Stimulated activated memory B cell treated with anti-CD40 and anti-IgM and Interleukin-4, amounts not matched to agents 10 μg/mL and 1 μg/mL and 100 μg/mL, for 72 hours (primary cell): ENCODE results near the gene TLK1.
"Not testable (repeated sequence)": the region's sequence is repeated elsewhere in the genome, so short reads cannot be mapped to it uniquely, and the experiment has no call there.

Experiments used
- ATAC-seq: fragments of 150-1000 bp; cut with Tn5 transposase; 2 replicates; pipeline ENCODE4 v1.10.0; 2021
- H3K27ac Mint-ChIP-seq: one replicate; pipeline ENCODE4 v1.8.0; 2022; ENCODE audit warnings: mild to moderate bottlenecking, mixed read lengths
- H3K27me3 Mint-ChIP-seq: one replicate; pipeline ENCODE4 v1.8.0; 2022; ENCODE audit warnings: mixed read lengths
- H3K36me3 Mint-ChIP-seq: one replicate; pipeline ENCODE4 v1.8.0; 2022; ENCODE audit warnings: mixed read lengths
- H3K4me1 Mint-ChIP-seq: one replicate; pipeline ENCODE4 v1.8.0; 2022; ENCODE audit warnings: mixed read lengths
- H3K4me3 Mint-ChIP-seq: one replicate; pipeline ENCODE4 v1.8.0; 2022; ENCODE audit warnings: mild to moderate bottlenecking, moderate library complexity, mixed read lengths
- H3K9me3 Mint-ChIP-seq: one replicate; pipeline ENCODE4 v1.8.0; 2022; ENCODE audit warnings: mixed read lengths

Gene TLK1

DNA sequence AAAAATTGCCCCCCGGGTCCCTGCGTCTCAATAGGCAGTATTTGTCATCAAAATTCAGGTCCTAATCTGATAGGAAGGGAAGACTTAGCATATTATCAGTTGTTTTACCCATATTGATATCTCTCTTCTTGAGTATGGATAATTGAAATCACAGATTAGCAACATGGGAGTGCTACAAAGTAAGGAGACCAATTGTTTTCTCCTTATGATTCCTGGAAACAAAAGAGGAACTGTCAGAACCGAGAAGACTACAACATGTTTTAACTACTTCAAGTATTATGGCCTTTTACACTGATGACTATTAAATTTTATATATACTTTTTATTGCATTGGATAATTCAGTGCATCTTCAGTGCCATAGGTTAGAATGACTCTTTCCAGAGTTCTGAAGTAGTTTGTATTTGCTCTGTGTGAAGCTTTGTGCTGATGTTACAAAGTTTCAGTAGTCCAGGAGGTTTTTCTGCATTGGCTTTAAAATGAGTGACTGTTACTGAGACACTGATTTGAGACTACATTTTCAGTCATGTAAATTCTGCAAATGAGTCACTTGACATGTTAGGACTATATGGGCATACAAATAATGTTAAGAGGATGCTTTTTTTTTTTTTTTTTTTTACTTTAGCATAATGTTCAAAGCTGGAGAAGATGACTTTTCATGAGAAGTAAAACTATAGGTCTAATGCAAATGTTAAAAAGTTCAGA is 19.7 kb upstream of the TLK1 start:
- ATAC-seq: no peak
- H3K9me3 Mint-ChIP-seq: no peaks in the 10 kb centered on the region
- H3K27me3 Mint-ChIP-seq: no peaks in the 10 kb centered on the region
- no peaks in the 10 kb centered on the region for H3K36me3 Mint-ChIP-seq
- peaks cover 33% of the 10 kb centered on the region for H3K4me1 Mint-ChIP-seq
- no peak overlapping the region for H3K4me3 Mint-ChIP-seq
- H3K27ac Mint-ChIP-seq: no peak overlapping the region

- H3K27me3 Mint-ChIP-seq: no peaks in the 10 kb centered on the region
- peaks cover 36% of the 10 kb centered on the region for H3K4me1 Mint-ChIP-seq
- no peak for ATAC-seq
- no peak overlapping the region for H3K27ac Mint-ChIP-seq
- no peak overlapping the region for H3K4me3 Mint-ChIP-seq
- no peaks in the 10 kb centered on the region for H3K36me3 Mint-ChIP-seq
- no peaks in the 10 kb centered on the region for H3K9me3 Mint-ChIP-seq
These were observed 18.3 kb upstream of the TLK1 start for GRCh38 chr2:171178993-171179392.

GRCh38 chr2:171176516-171176915 is 15.8 kb upstream of the TLK1 start:
- Mint-ChIP-seq H3K27ac (no peak overlapping the region), H3K27me3 (no peaks in the 10 kb centered on the region), H3K4me1 (peaks cover 24% of the 10 kb centered on the region), H3K4me3 (no peak overlapping the region), H3K36me3 (peaks cover 5% of the 10 kb centered on the region), H3K9me3 (peaks cover 3% of the 10 kb centered on the region)
- no peak for ATAC-seq

DNA sequence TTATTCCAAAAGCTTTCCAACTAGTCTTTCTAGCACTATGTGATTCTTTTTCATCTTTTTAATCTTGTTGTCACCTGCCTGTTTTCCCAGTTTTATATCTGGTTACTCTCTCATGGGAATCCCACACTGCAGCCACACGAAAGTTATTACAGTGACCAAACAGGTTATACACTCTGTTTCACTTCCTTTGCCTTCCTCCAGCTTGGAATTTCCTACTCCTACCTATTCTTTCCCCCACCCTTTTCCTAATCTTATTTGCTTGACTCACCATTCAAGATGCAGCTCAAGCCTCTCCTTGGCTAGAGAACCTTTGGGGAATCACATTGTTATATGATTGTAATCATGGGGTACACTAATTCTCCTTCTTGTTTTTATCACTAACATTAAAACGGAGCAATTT is 13.4 kb upstream of the TLK1 start:
- peaks cover 3% of the 10 kb centered on the region for H3K9me3 Mint-ChIP-seq
- peaks cover 5% of the 10 kb centered on the region for H3K36me3 Mint-ChIP-seq
- no peak overlapping the region for H3K4me3 Mint-ChIP-seq
- no peaks in the 10 kb centered on the region for H3K27me3 Mint-ChIP-seq
- peaks cover 5% of the 10 kb centered on the region for H3K4me1 Mint-ChIP-seq
- ATAC-seq: no peak
- H3K27ac Mint-ChIP-seq: no peak overlapping the region

- Mint-ChIP-seq H3K4me1 (peaks cover 4% of the 10 kb centered on the region), H3K27ac (no peak overlapping the region), H3K27me3 (no peaks in the 10 kb centered on the region), H3K9me3 (peaks cover 3% of the 10 kb centered on the region), H3K36me3 (peaks cover 5% of the 10 kb centered on the region), H3K4me3 (no peak overlapping the region)
- no peak for ATAC-seq
These were observed 12.4 kb upstream of the TLK1 start for GRCh38 chr2:171173087-171173486.

- H3K27ac Mint-ChIP-seq: no peak overlapping the region
These were observed 11.1 kb upstream of the TLK1 start for GRCh38 chr2:171171808-171172207.

DNA sequence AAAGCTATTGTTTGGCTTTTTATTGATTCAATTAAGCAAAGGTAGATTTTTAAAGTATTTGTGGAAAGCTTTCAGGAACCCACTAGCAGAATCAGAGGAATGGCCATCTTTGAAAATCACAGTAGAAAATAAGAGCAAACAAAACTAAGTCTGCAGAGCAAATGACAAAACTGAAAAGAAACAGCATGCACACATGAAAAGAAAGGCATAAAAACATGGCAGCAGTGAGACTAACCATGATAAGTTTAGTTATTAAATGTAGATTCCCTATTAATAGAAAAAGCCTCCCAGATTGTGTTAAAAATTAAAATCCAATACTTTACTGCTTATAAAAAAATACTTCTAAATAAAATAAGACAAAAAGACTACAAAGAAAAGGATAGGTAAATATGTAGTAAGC is 9.1 kb upstream of the TLK1 start:
- no peak overlapping the region for H3K27ac Mint-ChIP-seq
- H3K9me3 Mint-ChIP-seq: peaks cover 3% of the 10 kb centered on the region
- H3K4me1 Mint-ChIP-seq: peaks cover 4% of the 10 kb centered on the region
- H3K4me3 Mint-ChIP-seq: no peak overlapping the region
- H3K27me3 Mint-ChIP-seq: no peaks in the 10 kb centered on the region
- ATAC-seq: no peak
- peaks cover 5% of the 10 kb centered on the region for H3K36me3 Mint-ChIP-seq

More at GRCh38 chr2:171171808-171172207, 11.1 kb upstream of the TLK1 start:
- ATAC-seq: no peak
- H3K4me1 Mint-ChIP-seq: peaks cover 4% of the 10 kb centered on the region
- peaks cover 3% of the 10 kb centered on the region for H3K9me3 Mint-ChIP-seq
- H3K4me3 Mint-ChIP-seq: no peak overlapping the region
- peaks cover 5% of the 10 kb centered on the region for H3K36me3 Mint-ChIP-seq
- H3K27me3 Mint-ChIP-seq: no peaks in the 10 kb centered on the region

DNA sequence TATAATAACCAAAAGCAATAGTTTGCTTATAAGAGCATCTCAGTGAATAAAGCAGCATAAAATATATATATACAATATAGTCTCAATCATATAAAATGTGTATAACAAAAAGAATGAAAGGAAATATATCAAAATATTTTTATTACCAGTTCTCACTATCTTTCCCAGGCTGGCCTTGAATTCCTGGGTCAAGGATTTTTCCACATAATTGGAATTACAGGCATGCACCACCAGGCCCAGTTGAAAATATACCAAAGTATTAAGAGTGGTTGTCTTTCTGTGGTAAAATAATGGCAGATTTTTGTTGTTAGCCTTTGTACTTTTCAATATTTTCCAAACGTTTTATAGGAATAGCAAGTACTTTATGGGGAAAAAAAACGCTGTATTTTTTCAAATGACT is 8.6 kb upstream of the TLK1 start:
- peaks cover 5% of the 10 kb centered on the region for H3K36me3 Mint-ChIP-seq
- H3K27ac Mint-ChIP-seq: no peak overlapping the region
- peaks cover 3% of the 10 kb centered on the region for H3K9me3 Mint-ChIP-seq
- no peak for ATAC-seq
- peaks cover 4% of the 10 kb centered on the region for H3K4me1 Mint-ChIP-seq
- H3K4me3 Mint-ChIP-seq: no peak overlapping the region
- no peaks in the 10 kb centered on the region for H3K27me3 Mint-ChIP-seq

DNA sequence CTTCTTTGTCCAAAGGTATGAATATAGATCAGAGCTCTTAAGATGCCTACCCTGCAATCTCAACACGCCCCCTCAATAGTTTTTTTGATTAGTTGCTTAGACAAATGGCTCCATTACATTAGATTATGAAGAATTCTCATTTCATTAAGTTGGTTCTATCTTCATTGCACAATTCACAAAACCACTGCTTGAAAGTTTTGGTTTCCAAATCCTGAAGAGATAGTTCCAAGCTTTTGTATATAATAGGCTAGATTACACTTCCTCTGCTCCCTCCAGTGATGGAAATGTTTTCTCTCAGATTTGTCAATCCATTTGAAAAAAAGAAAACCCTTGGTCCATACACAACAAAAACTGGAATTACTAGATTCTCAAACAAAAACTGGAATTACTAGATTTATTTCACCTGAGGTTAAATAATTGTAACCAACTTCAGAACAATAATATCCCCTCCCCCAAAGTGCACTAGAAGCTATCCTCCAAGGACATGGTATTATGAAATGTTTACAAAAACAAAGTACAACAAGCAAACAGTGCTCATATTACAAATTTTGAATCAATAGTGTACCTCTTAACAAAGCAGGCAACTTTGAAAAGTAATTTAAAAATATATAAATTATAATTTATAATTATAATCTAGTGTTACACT is 6.8 kb upstream of the TLK1 start:
- H3K27ac Mint-ChIP-seq: no peak overlapping the region
- no peak overlapping the region for H3K4me3 Mint-ChIP-seq
- peaks cover 14% of the 10 kb centered on the region for H3K4me1 Mint-ChIP-seq
- H3K36me3 Mint-ChIP-seq: peaks cover 2% of the 10 kb centered on the region
- peaks cover 1% of the 10 kb centered on the region for H3K9me3 Mint-ChIP-seq
- no peaks in the 10 kb centered on the region for H3K27me3 Mint-ChIP-seq
- no peak for ATAC-seq

DNA sequence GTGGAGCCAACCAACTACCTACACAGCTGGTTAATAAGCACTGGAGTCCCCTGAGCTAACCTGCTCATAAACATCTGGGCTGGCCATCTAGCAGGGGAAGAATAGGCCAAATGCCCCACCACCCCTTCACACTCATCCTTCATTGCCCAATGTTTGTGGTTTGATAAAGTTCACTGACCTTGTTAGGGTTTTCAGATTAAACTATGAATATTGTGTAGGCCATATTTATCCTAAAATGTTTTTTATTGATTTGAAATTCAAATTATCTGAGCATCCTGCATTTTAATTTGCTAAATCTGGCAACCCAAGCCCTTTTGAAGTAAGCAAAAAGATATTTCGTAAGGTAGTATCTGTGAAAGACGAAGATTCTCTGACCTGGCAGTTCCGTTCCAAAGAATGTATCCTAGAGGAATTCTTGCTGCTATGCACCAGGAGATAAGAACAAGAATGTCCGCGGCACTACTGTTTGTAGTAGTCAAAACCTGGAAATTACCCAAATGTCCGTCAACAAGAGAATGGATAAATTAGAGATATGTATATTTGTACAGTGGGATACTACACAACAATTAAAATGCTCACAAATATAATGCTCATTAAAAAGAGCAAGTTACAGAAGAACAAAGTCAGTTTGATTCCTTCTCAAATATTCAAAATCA is 5.8 kb upstream of the TLK1 start:
- H3K27ac Mint-ChIP-seq: no peak overlapping the region
- no peaks in the 10 kb centered on the region for H3K27me3 Mint-ChIP-seq
- H3K9me3 Mint-ChIP-seq: no peaks in the 10 kb centered on the region
- ATAC-seq: no peak
- H3K4me1 Mint-ChIP-seq: peaks cover 22% of the 10 kb centered on the region
- H3K36me3 Mint-ChIP-seq: no peaks in the 10 kb centered on the region
- no peak overlapping the region for H3K4me3 Mint-ChIP-seq

DNA sequence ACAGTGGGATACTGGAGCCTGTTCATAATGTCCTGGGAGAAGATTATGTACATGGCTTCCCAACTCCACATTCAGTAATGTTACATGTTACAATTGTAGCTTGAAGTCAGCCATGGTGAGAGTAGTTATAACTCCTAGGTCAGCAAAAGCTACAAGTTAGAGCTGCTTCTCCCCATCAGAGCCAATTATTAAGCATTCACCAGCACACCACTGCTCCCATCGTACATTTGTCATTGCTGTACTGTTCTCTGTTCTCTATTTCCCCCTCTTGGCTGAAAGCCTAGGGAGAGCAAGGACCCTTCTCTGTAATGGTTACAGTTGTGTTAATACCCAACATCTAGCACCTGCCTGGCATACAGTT is 5.3 kb upstream of the TLK1 start:
- H3K36me3 Mint-ChIP-seq: no peaks in the 10 kb centered on the region
- no peak overlapping the region for H3K4me3 Mint-ChIP-seq
- no peaks in the 10 kb centered on the region for H3K27me3 Mint-ChIP-seq
- H3K9me3 Mint-ChIP-seq: no peaks in the 10 kb centered on the region
- peaks cover 24% of the 10 kb centered on the region for H3K4me1 Mint-ChIP-seq
- ATAC-seq: no peak
- H3K27ac Mint-ChIP-seq: no peak overlapping the region

DNA sequence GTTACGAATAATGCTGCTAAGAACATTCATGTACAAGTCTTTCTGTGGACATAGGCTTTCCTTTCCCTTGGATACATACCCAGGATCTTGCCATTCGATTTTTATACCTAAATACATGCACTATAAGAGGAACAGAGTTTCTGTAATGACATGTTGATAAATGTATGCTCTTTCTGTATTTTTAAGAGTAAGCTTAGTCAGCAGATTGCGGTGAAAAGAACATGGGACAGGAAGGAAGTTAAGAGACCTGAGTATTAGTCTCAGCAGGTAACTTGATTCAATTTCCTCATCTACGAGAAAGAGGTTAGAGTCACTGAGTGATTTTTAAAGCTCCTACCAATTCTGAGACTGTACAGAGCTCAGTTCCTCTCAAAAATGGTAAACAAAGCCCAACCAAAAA is 2.6 kb upstream of the TLK1 start:
- no peak for ATAC-seq
- H3K27me3 Mint-ChIP-seq: no peaks in the 10 kb centered on the region
- H3K9me3 Mint-ChIP-seq: no peaks in the 10 kb centered on the region
- H3K4me3 Mint-ChIP-seq: no peak overlapping the region
- peak overlapping the region; percentile 100 for H3K27ac Mint-ChIP-seq
- H3K36me3 Mint-ChIP-seq: peaks cover 9% of the 10 kb centered on the region
- peaks cover 28% of the 10 kb centered on the region for H3K4me1 Mint-ChIP-seq

GRCh38 chr2:171162522-171163197 is 2.0 kb upstream of the TLK1 start:
- peaks cover 31% of the 10 kb centered on the region for H3K4me1 Mint-ChIP-seq
- H3K4me3 Mint-ChIP-seq: peak overlapping the region; percentile 100
- not testable (repeated sequence) for H3K9me3 Mint-ChIP-seq, H3K36me3 Mint-ChIP-seq, ATAC-seq, H3K27me3 Mint-ChIP-seq
- H3K27ac Mint-ChIP-seq: peak overlapping the region; percentile 100

DNA sequence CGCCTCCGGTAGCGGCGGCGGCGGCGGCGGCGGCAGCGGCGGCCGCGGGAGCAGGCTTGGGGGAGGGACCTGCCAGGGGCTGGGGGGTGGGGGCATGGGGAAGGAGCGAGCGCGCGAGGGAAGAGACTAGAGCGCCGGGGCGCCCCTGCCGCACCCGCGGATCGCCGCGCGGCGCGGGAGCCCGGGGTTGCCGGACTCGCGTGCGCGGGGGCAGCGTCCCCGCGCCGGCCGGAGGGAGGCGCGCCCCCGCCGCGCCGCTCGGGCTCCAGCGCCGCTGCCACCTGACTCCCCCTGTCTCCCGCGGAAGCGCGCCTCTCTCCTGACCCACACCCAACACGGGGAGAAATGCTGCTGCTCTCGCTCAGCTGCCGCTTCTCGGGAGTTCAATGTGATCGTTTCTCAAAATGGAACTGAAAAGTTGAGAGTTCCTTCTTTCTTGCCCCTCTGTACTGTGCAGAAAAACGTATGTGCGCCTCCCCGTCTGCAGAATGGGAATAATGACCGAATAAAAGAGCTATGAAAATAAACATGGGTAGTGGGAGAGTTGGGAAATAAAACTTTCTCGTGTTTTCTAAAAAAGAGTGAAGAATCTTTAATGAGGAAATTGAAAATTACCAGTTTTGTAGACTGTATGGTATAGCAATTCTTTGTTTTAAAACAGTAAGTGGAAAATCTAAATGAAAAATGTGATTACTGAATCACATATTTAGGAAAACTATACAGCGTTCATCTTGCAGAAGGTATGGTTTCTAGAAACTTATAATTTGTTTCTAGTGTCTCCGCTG is 455 bp upstream of the TLK1 start:
- peak; percentile 84 for ATAC-seq
- Mint-ChIP-seq H3K9me3 (no peaks in the 10 kb centered on the region), H3K27me3 (no peaks in the 10 kb centered on the region), H3K36me3 (peaks cover 9% of the 10 kb centered on the region), H3K27ac (peak overlapping the region; percentile 100), H3K4me3 (peak overlapping the region; percentile 100), H3K4me1 (peaks cover 44% of the 10 kb centered on the region)
